Stomach smooth muscle (tissue), 2 donors: ENCODE data around the gene SORCS1.

Experiments
- H3K27ac ChIP-seq: one replicate; pipeline ENCODE4 v1.7.0; 2013; ENCODE audit warnings: mild to moderate bottlenecking, low read length, inconsistent platforms
- H3K27me3 ChIP-seq, 2 donors: one replicate each; pipeline ENCODE4 v1.7.0; 2013; ENCODE audit warnings: low read length in 2 of 2; ENCODE audit not compliant: insufficient read depth in 2 of 2, control insufficient read depth in 1 of 2
- H3K36me3 ChIP-seq, 2 donors: one replicate each; pipeline ENCODE4 v1.7.0; 2013; ENCODE audit warnings: low read length in 2 of 2; ENCODE audit not compliant: control insufficient read depth in 2 of 2, insufficient read depth in 2 of 2
- H3K4me1 ChIP-seq: one replicate; pipeline ENCODE4 v1.7.0; 2013; ENCODE audit warnings: low read length; ENCODE audit not compliant: control insufficient read depth, insufficient read depth
- H3K4me3 ChIP-seq, 2 donors: one replicate each; pipeline ENCODE4 v1.7.0; 2013; ENCODE audit warnings: low read length in 2 of 2
- H3K9ac ChIP-seq, 2 donors: one replicate each; pipeline ENCODE4 v1.7.0; 2013; ENCODE audit warnings: low read length in 2 of 2, mild to moderate bottlenecking in 1 of 2
- H3K9me3 ChIP-seq, 2 donors: one replicate each; pipeline ENCODE4 v1.7.0; 2013; ENCODE audit warnings: low read length in 2 of 2; ENCODE audit not compliant: control insufficient read depth in 2 of 2
- donor health status: healthy.
- donor health status: Pancreatic carcinoma.

The SORCS1 gene

DNA sequence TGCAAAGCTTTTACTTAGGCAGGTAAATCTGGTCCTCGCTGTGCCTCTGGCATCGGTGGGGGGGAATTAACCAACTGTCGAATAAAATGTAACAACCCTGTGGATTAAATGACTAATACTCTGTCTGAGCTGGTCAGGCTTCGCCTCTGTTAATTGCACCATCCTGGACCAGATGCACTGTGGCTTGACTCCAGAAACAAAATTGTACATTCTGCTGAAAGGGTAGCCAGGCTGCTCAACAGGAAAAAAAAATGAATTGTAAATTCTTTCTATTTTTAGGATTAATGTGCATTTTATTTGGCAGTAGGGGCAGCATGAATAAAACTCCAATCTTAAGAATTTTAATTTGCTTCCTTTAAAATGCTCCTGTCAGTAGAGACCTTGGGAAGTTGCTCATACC is 389.4 kb downstream of the SORCS1 start:
- Histone ChIP-seq H3K9ac (no peak overlapping the region), H3K27me3 (peaks cover 0 to 4% of the 10 kb centered on the region in 2 donors), H3K27ac (no peak overlapping the region), H3K4me1 (no peaks in the 10 kb centered on the region), H3K36me3 (no peaks in the 10 kb centered on the region), H3K9me3 (no peaks in the 10 kb centered on the region), H3K4me3 (no peak overlapping the region)

DNA sequence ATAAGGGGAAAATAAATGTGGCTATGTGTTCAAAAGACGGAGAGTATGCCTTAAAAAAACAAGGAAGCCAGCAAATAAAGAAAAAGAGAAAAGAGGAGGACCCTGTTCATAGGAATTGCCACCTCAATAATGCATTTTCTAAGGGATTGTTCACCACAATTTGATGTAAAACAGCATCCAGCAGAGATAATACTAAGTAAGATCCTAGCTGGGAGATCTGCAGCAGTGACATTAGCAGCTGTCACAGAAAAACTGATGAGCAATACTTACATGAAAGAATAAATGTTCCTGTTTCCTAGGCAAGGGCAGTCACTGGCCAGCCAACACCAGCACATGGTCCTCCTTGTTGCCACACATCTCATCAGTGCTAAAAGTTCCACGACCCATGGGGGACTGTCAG is 391.5 kb downstream of the SORCS1 start:
- H3K36me3 ChIP-seq = no peaks in the 10 kb centered on the region
- H3K27me3 ChIP-seq = peaks cover 0 to 4% of the 10 kb centered on the region in 2 donors
- no peak overlapping the region for H3K4me3 ChIP-seq
- no peaks in the 10 kb centered on the region for H3K4me1 ChIP-seq
- H3K9ac ChIP-seq = no peak overlapping the region
- no peaks in the 10 kb centered on the region for H3K9me3 ChIP-seq
- H3K27ac ChIP-seq = no peak overlapping the region

DNA sequence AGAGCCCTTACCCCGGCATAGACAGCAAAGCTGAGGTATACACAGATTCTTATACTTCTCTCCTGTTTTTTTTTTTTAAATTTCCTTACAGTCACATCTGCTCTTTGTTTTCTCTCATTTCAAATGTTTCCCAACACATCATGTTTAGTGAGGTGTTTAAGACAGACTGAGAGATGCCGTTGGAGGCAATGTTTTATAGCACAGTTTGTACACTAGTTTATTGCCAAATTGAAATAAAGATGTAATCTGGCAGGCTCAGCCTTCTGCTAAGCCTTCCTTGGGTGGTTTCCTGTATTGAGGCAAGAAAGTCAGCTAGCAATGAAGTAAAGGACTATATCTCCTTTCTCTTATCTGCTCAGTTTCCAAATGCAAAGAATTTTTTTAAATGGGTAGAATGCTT is 393.4 kb downstream of the SORCS1 start:
- no peaks in the 10 kb centered on the region for H3K4me1 ChIP-seq

DNA sequence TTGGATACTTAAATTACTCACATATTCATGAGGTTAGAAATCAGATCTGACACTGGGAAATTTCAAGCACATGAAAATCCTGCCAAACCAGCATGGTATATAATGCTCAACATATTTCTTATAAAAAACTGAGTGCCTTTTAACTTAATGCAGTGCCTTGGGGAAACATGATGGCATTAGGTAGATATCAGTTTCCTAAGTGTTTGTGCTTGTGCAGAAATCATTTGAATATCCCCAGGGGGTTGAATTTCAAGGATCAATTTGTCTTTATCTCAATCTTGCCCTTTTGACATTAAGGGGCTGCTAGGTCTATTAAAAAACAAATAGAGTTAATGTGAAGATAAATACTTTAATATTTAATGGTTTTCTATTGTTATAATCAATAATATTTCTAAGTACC is 396.3 kb downstream of the SORCS1 start:
- H3K9me3 ChIP-seq = peaks cover 0 to 3% of the 10 kb centered on the region in 2 donors
- H3K27me3 ChIP-seq = peaks cover 0 to 3% of the 10 kb centered on the region in 2 donors
- H3K4me1 ChIP-seq = no peaks in the 10 kb centered on the region
- no peak overlapping the region for H3K4me3 ChIP-seq
- no peak overlapping the region for H3K9ac ChIP-seq
- no peaks in the 10 kb centered on the region for H3K36me3 ChIP-seq
- H3K27ac ChIP-seq = no peak overlapping the region

More for the DNA sequence above, 393.4 kb downstream of the SORCS1 start:
- H3K36me3 ChIP-seq = no peaks in the 10 kb centered on the region
- H3K27me3 ChIP-seq = peaks cover 0 to 4% of the 10 kb centered on the region in 2 donors
- H3K9ac ChIP-seq = no peak overlapping the region
- H3K27ac ChIP-seq = no peak overlapping the region
- H3K4me3 ChIP-seq = no peak overlapping the region
- peaks cover 0 to 3% of the 10 kb centered on the region in 2 donors for H3K9me3 ChIP-seq

DNA sequence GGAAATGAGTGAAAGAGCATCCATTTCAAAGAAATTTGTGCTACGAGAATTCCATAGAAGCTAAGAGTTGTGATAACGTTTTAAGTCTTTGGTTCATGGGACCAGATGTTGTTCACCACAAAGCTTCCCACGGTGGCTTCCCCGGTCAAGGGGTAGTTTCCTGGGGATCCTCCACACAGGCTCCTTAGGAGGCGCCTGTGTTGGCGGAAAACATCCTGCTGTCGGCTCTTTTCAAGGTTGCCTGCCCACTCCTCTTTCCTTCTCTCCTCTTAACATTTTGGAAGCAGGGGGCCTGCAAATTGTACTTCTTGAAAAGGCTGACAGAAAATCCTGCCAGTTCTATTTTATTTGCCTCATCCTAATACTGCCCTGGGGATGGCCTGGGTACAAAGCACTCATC is 398.6 kb downstream of the SORCS1 start:
- peaks cover 0 to 3% of the 10 kb centered on the region in 2 donors for H3K9me3 ChIP-seq
- H3K4me3 ChIP-seq = no peak overlapping the region
- no peak overlapping the region for H3K9ac ChIP-seq
- no peak overlapping the region for H3K27ac ChIP-seq
- no peaks in the 10 kb centered on the region for H3K4me1 ChIP-seq
- no peaks in the 10 kb centered on the region for H3K36me3 ChIP-seq
- H3K27me3 ChIP-seq = no peaks in the 10 kb centered on the region

DNA sequence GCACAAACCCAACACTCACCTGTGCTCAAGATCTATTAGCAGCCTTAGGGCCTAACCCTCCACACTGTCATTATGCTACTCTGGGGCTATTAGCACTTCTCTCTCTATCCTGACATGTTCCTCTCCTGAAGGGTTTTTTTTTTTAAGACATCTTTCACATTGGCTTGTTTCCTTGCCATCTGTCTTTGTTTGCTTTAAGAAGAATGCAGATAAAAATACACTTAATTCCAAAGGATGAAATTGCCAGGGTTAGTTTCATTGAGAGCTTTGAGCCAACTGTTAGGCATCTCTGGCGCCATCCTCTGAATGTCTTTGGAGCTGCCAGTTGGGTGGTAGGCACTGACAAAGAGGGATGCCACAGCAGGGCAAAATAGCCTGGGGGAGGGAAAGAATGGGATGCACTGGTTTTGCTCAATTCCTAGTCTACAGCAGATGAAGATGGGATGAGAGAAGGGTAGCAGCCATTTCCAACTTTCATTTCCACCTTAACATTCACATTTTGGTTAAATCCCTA is 399.2 kb downstream of the SORCS1 start:
- H3K4me3 ChIP-seq = no peak overlapping the region
- H3K36me3 ChIP-seq = no peaks in the 10 kb centered on the region
- H3K27ac ChIP-seq = no peak overlapping the region
- peaks cover 0 to 3% of the 10 kb centered on the region in 2 donors for H3K9me3 ChIP-seq
- no peaks in the 10 kb centered on the region for H3K4me1 ChIP-seq
- H3K9ac ChIP-seq = no peak overlapping the region
- no peaks in the 10 kb centered on the region for H3K27me3 ChIP-seq

DNA sequence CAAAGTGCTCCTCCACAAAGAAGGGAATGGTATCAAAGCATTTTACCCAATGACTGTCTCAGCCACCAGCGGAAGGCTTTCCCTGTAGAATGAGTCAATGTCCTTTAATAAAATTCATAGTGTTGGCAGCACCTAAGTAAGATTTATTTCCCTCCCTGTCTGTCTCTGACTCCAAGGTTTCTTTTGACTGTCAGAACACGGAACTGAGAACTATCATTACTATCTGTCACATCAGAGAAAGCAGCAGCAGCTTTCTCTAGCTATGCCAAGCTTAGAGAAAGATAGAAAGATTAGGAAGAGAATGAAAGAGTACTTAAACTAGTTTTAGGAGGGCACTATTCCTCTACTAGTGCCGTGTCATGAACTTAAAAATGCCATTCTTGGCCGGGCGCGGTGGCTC is 400.1 kb downstream of the SORCS1 start:
- H3K4me3 ChIP-seq = no peak overlapping the region
- H3K27ac ChIP-seq = no peak overlapping the region
- no peaks in the 10 kb centered on the region for H3K27me3 ChIP-seq
- H3K4me1 ChIP-seq = no peaks in the 10 kb centered on the region
- H3K9ac ChIP-seq = no peak overlapping the region
- no peaks in the 10 kb centered on the region for H3K36me3 ChIP-seq
- peaks cover 0 to 3% of the 10 kb centered on the region in 2 donors for H3K9me3 ChIP-seq

DNA sequence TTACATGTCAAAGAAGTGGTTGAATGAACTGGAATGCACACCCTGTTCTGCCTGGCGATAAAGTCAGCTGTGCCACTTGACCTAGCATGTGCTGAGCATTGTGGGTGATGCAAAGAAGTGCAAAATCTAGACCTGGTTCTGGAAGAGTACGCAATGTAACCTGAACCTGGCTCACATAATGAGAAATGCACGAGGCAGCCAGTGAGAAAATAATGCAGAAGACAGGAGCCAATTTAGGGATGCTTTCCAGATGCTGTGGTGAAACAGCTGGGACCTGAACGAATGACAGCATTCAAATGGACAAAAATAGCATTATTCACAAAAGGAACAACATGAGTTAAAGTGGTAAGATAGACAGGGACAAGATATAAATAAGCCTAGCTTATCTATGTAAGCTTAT is 402.6 kb downstream of the SORCS1 start:
- Histone ChIP-seq H3K4me3 (no peak overlapping the region), H3K27me3 (no peaks in the 10 kb centered on the region), H3K27ac (no peak overlapping the region), H3K36me3 (no peaks in the 10 kb centered on the region), H3K4me1 (no peaks in the 10 kb centered on the region), H3K9me3 (peaks cover 0 to 1% of the 10 kb centered on the region in 2 donors), H3K9ac (no peak overlapping the region)

DNA sequence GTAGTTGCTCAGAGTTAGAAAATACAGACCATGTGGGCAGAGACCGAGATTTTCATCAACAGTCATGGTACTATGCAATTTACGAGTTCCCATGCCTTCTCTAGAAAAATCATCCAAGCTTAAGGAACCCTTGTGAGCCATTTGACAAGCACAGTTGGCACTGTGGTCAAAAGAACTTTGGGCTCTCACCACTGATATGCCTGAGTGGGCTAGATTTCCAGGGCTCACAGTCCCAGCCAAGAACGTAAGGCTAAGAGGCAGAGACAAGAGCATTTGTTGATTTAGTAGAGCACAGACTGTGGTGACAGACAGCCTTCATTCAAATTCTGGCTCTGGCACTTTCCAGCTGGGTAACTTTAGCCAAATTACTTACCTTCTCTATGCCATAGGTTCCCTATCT is 407.0 kb downstream of the SORCS1 start:
- H3K27me3 ChIP-seq = no peaks in the 10 kb centered on the region
- H3K4me1 ChIP-seq = no peaks in the 10 kb centered on the region
- H3K36me3 ChIP-seq = no peaks in the 10 kb centered on the region
- H3K9me3 ChIP-seq = no peaks in the 10 kb centered on the region
- no peak overlapping the region for H3K27ac ChIP-seq
- H3K4me3 ChIP-seq = no peak overlapping the region
- H3K9ac ChIP-seq = no peak overlapping the region

DNA sequence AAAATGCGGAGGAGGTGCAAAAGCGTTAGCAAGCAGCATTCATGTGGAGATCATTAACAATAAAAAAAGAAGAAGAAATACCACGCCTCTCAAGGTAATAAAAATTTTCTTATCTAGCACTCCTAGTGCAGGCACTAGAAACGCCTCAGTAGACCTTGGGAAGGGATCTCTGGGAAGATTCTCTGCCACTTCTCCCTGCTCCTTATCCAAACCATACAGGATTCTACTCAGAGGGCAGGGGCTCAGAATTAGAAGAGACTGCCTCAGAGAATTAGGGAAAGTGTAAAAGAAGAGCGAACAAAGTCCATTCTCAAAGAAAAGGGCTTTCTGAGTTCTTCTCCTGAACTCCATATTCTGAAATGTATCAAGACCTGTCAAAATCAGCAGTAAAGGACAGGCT is 413.4 kb downstream of the SORCS1 start:
- no peaks in the 10 kb centered on the region for H3K4me1 ChIP-seq
- no peak overlapping the region for H3K4me3 ChIP-seq
- no peak overlapping the region for H3K27ac ChIP-seq
- H3K36me3 ChIP-seq = no peaks in the 10 kb centered on the region
- H3K27me3 ChIP-seq = no peaks in the 10 kb centered on the region
- no peaks in the 10 kb centered on the region for H3K9me3 ChIP-seq
- no peak overlapping the region for H3K9ac ChIP-seq

DNA sequence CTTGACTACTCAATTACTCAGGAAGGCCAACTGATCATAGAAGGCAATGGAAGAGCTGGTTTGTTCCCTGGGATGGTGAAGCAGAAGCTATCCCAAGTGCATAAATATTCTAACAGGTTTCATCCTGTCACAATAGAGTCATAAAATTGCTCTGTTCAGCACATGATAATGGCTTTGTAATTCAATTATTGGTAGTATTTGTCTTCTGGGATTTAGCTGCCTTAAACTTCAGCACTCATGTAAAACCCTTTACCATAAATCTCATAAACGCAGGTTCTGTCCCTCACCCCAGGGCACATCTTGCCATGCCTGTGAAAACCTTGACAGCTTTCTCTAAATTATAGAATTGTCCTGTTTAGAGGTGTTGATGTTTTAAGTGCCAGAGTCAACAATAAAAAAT is 417.6 kb downstream of the SORCS1 start:
- H3K36me3 ChIP-seq = no peaks in the 10 kb centered on the region
- no peaks in the 10 kb centered on the region for H3K4me1 ChIP-seq
- H3K27me3 ChIP-seq = no peaks in the 10 kb centered on the region

More for the DNA sequence above, 417.6 kb downstream of the SORCS1 start:
- no peak overlapping the region for H3K9ac ChIP-seq
- H3K27ac ChIP-seq = no peak overlapping the region
- no peaks in the 10 kb centered on the region for H3K9me3 ChIP-seq
- H3K4me3 ChIP-seq = no peak overlapping the region
